Measurements from ENCODE around the gene FNBP1L. TPM values are rescaled to one million over a fixed set of nuclear protein-coding genes. Genes with fewer than 3 reads are reported as not detected.
"Not testable (repeated sequence)": the region's sequence is repeated elsewhere in the genome, so short reads cannot be mapped to it uniquely, and the experiment has no call there.

Gene FNBP1L
- total and polyA plus RNA-seq, 2 donors from 2014 or later: 32.7 to 57.3 TPM

DNA sequence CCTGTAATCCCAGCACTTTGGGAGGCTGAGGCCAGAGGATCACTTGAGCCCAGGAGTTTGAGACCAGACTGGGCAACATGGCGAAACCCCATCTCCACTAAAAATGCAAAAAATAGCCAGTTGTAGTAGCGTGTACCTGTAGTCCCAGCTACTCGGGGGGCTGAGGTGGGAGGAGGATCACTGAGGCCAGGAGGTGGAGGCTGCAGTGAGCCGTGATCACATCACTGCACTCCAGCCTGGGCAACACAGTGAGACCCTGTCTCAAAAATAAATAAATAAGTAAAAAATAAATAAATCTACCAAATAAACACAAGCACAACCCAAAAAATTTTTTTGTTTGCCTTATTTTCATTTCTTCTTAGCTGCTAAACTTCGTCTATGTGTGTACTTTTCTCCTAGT, 34.0 kb downstream of the FNBP1L start:
- DNase-seq; H3K27me3 ChIP-seq (ENCODE audit: control insufficient read depth, insufficient read depth, low read length); H3K27ac ChIP-seq (ENCODE audit: low read depth in 2 of 2, low read length in 2 of 2); H3K9ac ChIP-seq (ENCODE audit: low read length in 3 of 3); H3K4me3 ChIP-seq (ENCODE audit: low read length in 3 of 3); FAIRE-seq; intact Hi-C loops (cut with DNase I); H3K36me3 ChIP-seq (ENCODE audit: control insufficient read depth in 2 of 3, insufficient read depth in 3 of 3, low read length in 3 of 3); H3K9me3 ChIP-seq (ENCODE audit: control insufficient read depth in 2 of 3, insufficient read depth in 1 of 3, low read length in 3 of 3); H3K4me1 ChIP-seq (ENCODE audit: control insufficient read depth in 2 of 3, insufficient read depth in 2 of 3, low read depth in 1 of 3, low read length in 3 of 3): not testable (repeated sequence)

- H3K9me3 ChIP-seq (ENCODE audit: control insufficient read depth in 2 of 3, insufficient read depth in 1 of 3, low read length in 3 of 3): no peaks in the 10 kb centered on the region
These were observed 35.3 kb downstream of the FNBP1L start for GRCh38 chr1:93483200-93483599.

DNA sequence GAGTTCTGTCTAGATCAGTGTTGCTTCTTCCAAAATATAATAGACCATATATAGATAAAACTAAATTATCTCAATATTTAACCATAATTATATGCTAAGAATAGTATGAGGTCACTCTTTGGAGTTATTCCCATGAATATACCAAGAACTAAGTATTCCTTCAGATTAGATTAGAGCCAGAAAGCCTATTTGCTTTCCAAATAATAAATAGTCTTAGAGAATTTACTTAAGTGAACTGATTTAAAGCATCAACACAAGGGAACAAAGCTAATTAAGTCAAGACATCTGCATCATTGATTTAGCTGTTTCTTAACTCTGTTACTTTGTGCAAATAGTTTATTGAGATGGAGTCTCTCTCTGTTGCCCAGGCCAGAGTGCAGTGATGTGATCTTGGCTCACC, 35.7 kb downstream of the FNBP1L start:
- FAIRE-seq (no peak), DNase-seq (no peak)
- Histone ChIP-seq H3K4me3 (ENCODE audit: low read length in 3 of 3) (no peak overlapping the region), H3K9me3 (ENCODE audit: control insufficient read depth in 2 of 3, insufficient read depth in 1 of 3, low read length in 3 of 3) (no peaks in the 10 kb centered on the region), H3K36me3 (ENCODE audit: control insufficient read depth in 2 of 3, insufficient read depth in 3 of 3, low read length in 3 of 3) (no peaks in the 10 kb centered on the region), H3K27ac (ENCODE audit: low read depth in 2 of 2, low read length in 2 of 2) (no peak overlapping the region), H3K4me1 (ENCODE audit: control insufficient read depth in 2 of 3, insufficient read depth in 2 of 3, low read depth in 1 of 3, low read length in 3 of 3) (peaks cover 2 to 5% (median 3%) of the 10 kb centered on the region in 3 donors), H3K27me3 (ENCODE audit: control insufficient read depth, insufficient read depth, low read length) (no peaks in the 10 kb centered on the region), H3K9ac (ENCODE audit: low read length in 3 of 3) (no peak overlapping the region)
- no peak for TF ChIP-seq CTCF (IDR thresholded peaks at IDR 0.05; ENCODE audit: borderline replicate concordance, extremely low read depth, insufficient read depth)
- intact Hi-C loops (cut with DNase I): no loop called here

More at GRCh38 chr1:93483200-93483599, 35.3 kb downstream of the FNBP1L start:
- no peak for TF ChIP-seq CTCF (IDR thresholded peaks at IDR 0.05; ENCODE audit: borderline replicate concordance, extremely low read depth, insufficient read depth)
- Histone ChIP-seq H3K36me3 (ENCODE audit: control insufficient read depth in 2 of 3, insufficient read depth in 3 of 3, low read length in 3 of 3) (no peaks in the 10 kb centered on the region), H3K4me1 (ENCODE audit: control insufficient read depth in 2 of 3, insufficient read depth in 2 of 3, low read depth in 1 of 3, low read length in 3 of 3) (peaks cover 0 to 2% (median 1%) of the 10 kb centered on the region in 3 donors), H3K27me3 (ENCODE audit: control insufficient read depth, insufficient read depth, low read length) (no peaks in the 10 kb centered on the region), H3K9ac (ENCODE audit: low read length in 3 of 3) (no peak overlapping the region), H3K27ac (ENCODE audit: low read depth in 2 of 2, low read length in 2 of 2) (no peak overlapping the region), H3K4me3 (ENCODE audit: low read length in 3 of 3) (no peak overlapping the region)
- intact Hi-C loops (cut with DNase I): no loop called here
- FAIRE-seq: no peak
- no peak for DNase-seq

GRCh38 chr1:93488207-93488606, 40.3 kb downstream of the FNBP1L start:
- intact Hi-C loops (cut with DNase I): no loop called here
- Histone ChIP-seq H3K9ac (ENCODE audit: low read length in 3 of 3) (no peak overlapping the region), H3K9me3 (ENCODE audit: control insufficient read depth in 2 of 3, insufficient read depth in 1 of 3, low read length in 3 of 3) (no peaks in the 10 kb centered on the region), H3K36me3 (ENCODE audit: control insufficient read depth in 2 of 3, insufficient read depth in 3 of 3, low read length in 3 of 3) (no peaks in the 10 kb centered on the region), H3K27ac (ENCODE audit: low read depth in 2 of 2, low read length in 2 of 2) (no peak overlapping the region), H3K27me3 (ENCODE audit: control insufficient read depth, insufficient read depth, low read length) (no peaks in the 10 kb centered on the region), H3K4me3 (ENCODE audit: low read length in 3 of 3) (no peak overlapping the region), H3K4me1 (ENCODE audit: control insufficient read depth in 2 of 3, insufficient read depth in 2 of 3, low read depth in 1 of 3, low read length in 3 of 3) (peaks cover 3 to 8% (median 4%) of the 10 kb centered on the region in 3 donors)
- DNase-seq: no peak
- FAIRE-seq: no peak
- no peak for TF ChIP-seq CTCF (IDR thresholded peaks at IDR 0.05; ENCODE audit: borderline replicate concordance, extremely low read depth, insufficient read depth)

Measured in kidney (tissue), 14 donors.